ENCODE data around the gene ENOPH1. TPM values are rescaled to one million over a fixed set of nuclear protein-coding genes. Genes with fewer than 3 reads are reported as not detected.

Gene ENOPH1
- total and polyA plus RNA-seq, 9 donors: 27.2 to 41.5 (median 32.3) TPM

DNA sequence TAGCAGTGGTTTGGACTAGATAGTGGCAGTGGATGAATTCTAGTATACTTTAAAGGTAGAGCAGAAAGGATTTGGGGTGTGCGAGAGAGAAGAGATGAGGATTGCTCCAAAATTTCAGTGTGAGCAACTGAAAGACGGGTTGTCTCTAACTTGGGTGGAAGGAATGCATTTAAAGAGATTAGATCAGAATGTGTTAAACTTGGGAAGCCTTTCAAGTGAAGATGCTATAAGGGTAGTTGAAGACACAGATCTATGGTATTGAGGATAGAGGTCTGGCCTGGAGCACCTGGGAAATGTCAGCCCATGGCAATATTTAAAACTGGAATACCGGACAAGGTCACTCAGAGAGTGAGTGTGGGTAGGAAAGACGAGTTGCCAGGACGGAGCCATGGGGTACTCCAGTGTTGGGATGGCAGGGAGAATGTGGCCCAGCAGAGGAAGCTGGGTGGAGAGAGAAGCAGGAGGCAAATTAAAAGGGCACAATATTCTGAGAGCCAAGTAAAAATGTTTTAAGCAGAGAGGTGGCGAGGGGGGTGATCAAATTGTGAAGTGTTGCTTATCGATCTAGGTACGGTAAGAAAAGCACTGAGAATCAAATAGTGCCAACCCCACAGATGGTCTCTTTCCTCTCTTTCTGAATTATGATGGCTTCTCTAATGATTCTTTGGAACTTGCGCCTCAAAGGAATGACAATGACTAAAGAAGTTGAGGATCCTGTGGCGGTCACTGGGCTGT, 50.5 kb downstream of the ENOPH1 start:
- H3K4me3 ChIP-seq (ENCODE audit: low read length): no peak overlapping the region
- H3K9me3 ChIP-seq (replicated peaks; ENCODE audit: control insufficient read depth, low read depth, low read length): no peaks in the 10 kb centered on the region
- peaks cover 3% of the 10 kb centered on the region for H3K4me1 ChIP-seq (ENCODE audit: control insufficient read depth, insufficient read depth, low read length)
- no peaks in the 10 kb centered on the region for H3K36me3 ChIP-seq (ENCODE audit: control insufficient read depth, insufficient read depth, low read length)
- DNase-seq: no peak
- no peak overlapping the region for H3K27ac ChIP-seq (ENCODE audit: low read length)
- no peaks in the 10 kb centered on the region for H3K27me3 ChIP-seq (ENCODE audit: control insufficient read depth, insufficient read depth, low read length)
- WGBS (ENCODE audit: insufficient coverage): 87% methylated on average over 8 of the region's 10 CpGs

DNA sequence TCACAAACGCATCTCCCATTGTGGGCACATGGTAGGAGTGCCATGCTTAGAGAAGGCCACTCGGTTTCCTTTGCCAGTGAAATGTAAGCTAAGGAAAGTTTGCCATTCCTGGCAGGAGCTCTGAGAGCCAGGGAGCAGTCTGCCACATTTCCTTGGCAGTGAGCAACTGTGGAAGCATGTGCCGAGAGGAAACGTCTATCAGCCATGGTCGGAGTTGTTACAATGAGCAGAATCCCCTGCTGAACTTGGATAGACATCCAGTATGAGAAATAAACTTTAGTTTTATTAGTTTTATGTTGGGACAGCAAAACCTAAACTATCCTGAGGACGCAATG, 51.1 kb downstream of the ENOPH1 start:
- H3K4me1 ChIP-seq (ENCODE audit: control insufficient read depth, insufficient read depth, low read length): peaks cover 3% of the 10 kb centered on the region
- H3K36me3 ChIP-seq (ENCODE audit: control insufficient read depth, insufficient read depth, low read length): no peaks in the 10 kb centered on the region
- DNase-seq: no peak
- WGBS (ENCODE audit: insufficient coverage): 86% methylated on average over 3 of the region's 6 CpGs
- no peaks in the 10 kb centered on the region for H3K27me3 ChIP-seq (ENCODE audit: control insufficient read depth, insufficient read depth, low read length)
- no peak overlapping the region for H3K4me3 ChIP-seq (ENCODE audit: low read length)
- no peak overlapping the region for H3K27ac ChIP-seq (ENCODE audit: low read length)
- no peaks in the 10 kb centered on the region for H3K9me3 ChIP-seq (replicated peaks; ENCODE audit: control insufficient read depth, low read depth, low read length)

DNA sequence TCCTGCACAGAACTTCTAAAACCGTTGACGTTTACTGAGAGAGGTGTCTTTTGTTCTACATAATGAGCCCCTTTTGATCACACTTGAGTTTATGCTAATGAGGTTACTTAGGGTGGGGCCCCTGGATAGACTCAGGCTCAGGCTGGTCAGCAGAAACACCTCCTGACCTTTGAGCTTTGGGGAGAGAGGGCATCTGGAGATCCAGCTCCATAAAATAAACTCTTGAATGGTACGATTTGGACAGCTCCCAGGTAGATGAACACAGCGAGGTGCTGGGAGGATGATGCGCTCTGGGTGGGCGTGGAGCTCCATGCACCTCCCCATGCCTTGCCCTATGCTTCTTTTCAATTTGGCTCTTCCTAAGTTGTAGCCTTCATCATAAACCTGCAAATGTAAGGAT, 52.0 kb downstream of the ENOPH1 start:
- no peak for DNase-seq
- Histone ChIP-seq H3K9me3 (replicated peaks; ENCODE audit: control insufficient read depth, low read depth, low read length) (no peaks in the 10 kb centered on the region), H3K4me1 (ENCODE audit: control insufficient read depth, insufficient read depth, low read length) (peaks cover 3% of the 10 kb centered on the region), H3K36me3 (ENCODE audit: control insufficient read depth, insufficient read depth, low read length) (no peaks in the 10 kb centered on the region), H3K4me3 (ENCODE audit: low read length) (no peak overlapping the region), H3K27me3 (ENCODE audit: control insufficient read depth, insufficient read depth, low read length) (no peaks in the 10 kb centered on the region), H3K27ac (ENCODE audit: low read length) (no peak overlapping the region)
- 79% methylated on average over 6 of the region's 6 CpGs for WGBS (ENCODE audit: insufficient coverage)

GRCh38 chr4:82484996-82485783, 54.8 kb downstream of the ENOPH1 start:
- Histone ChIP-seq H3K4me1 (ENCODE audit: control insufficient read depth, insufficient read depth, low read length) (peaks cover 3% of the 10 kb centered on the region), H3K36me3 (ENCODE audit: control insufficient read depth, insufficient read depth, low read length) (no peaks in the 10 kb centered on the region), H3K27ac (ENCODE audit: low read length) (no peak overlapping the region), H3K9me3 (replicated peaks; ENCODE audit: control insufficient read depth, low read depth, low read length) (no peaks in the 10 kb centered on the region), H3K27me3 (ENCODE audit: control insufficient read depth, insufficient read depth, low read length) (no peaks in the 10 kb centered on the region), H3K4me3 (ENCODE audit: low read length) (no peak overlapping the region)
- 67% methylated on average over 8 of the region's 14 CpGs for WGBS (ENCODE audit: insufficient coverage)
- no peak for DNase-seq

DNA sequence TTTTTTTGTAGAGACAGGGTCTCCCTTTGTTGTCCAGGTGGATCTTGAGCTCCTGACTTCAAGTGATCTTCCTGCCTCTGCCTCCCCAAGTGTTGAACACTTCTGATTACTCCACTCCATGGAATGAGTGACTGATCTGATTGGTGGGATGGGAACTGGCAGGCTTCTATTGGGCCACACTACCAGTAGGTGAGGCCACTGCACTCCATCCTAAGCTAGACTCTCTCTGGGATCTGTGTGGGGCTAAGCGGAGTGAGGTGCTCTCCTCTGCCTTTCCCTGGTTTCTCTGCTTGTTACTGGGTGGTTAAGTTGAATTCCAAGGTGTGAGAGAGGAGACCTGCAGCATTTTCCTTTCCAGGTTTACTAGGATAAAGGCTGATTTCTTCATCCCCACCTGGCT, 58.7 kb downstream of the ENOPH1 start:
- peaks cover 12% of the 10 kb centered on the region for H3K4me1 ChIP-seq (ENCODE audit: control insufficient read depth, insufficient read depth, low read length)
- no CpG with 5 or more reads among the region's 1 CpG for WGBS (ENCODE audit: insufficient coverage)
- H3K27ac ChIP-seq (ENCODE audit: low read length): no peak overlapping the region
- H3K9me3 ChIP-seq (replicated peaks; ENCODE audit: control insufficient read depth, low read depth, low read length): no peaks in the 10 kb centered on the region
- no peaks in the 10 kb centered on the region for H3K36me3 ChIP-seq (ENCODE audit: control insufficient read depth, insufficient read depth, low read length)
- H3K4me3 ChIP-seq (ENCODE audit: low read length): no peak overlapping the region
- DNase-seq: no peak
- no peaks in the 10 kb centered on the region for H3K27me3 ChIP-seq (ENCODE audit: control insufficient read depth, insufficient read depth, low read length)

- no peaks in the 10 kb centered on the region for H3K36me3 ChIP-seq (ENCODE audit: control insufficient read depth, insufficient read depth, low read length)
- 55% methylated on average over 5 of the region's 8 CpGs for WGBS (ENCODE audit: insufficient coverage)
Observed at GRCh38 chr4:82489987-82490386, 59.6 kb downstream of the ENOPH1 start.

GRCh38 chr4:82491251-82491960, 61.0 kb downstream of the ENOPH1 start:
- Histone ChIP-seq H3K9me3 (replicated peaks; ENCODE audit: control insufficient read depth, low read depth, low read length) (no peaks in the 10 kb centered on the region), H3K27me3 (ENCODE audit: control insufficient read depth, insufficient read depth, low read length) (no peaks in the 10 kb centered on the region), H3K27ac (ENCODE audit: low read length) (no peak overlapping the region), H3K4me1 (ENCODE audit: control insufficient read depth, insufficient read depth, low read length) (peaks cover 9% of the 10 kb centered on the region), H3K4me3 (ENCODE audit: low read length) (no peak overlapping the region), H3K36me3 (ENCODE audit: control insufficient read depth, insufficient read depth, low read length) (no peaks in the 10 kb centered on the region)
- DNase-seq: peak; percentile 39
- 40% methylated on average over 5 of the region's 10 CpGs for WGBS (ENCODE audit: insufficient coverage)

More at GRCh38 chr4:82489987-82490386, 59.6 kb downstream of the ENOPH1 start:
- Histone ChIP-seq H3K4me1 (ENCODE audit: control insufficient read depth, insufficient read depth, low read length) (peaks cover 12% of the 10 kb centered on the region), H3K27ac (ENCODE audit: low read length) (no peak overlapping the region), H3K4me3 (ENCODE audit: low read length) (no peak overlapping the region), H3K9me3 (replicated peaks; ENCODE audit: control insufficient read depth, low read depth, low read length) (no peaks in the 10 kb centered on the region), H3K27me3 (ENCODE audit: control insufficient read depth, insufficient read depth, low read length) (no peaks in the 10 kb centered on the region)
- DNase-seq: no peak

DNA sequence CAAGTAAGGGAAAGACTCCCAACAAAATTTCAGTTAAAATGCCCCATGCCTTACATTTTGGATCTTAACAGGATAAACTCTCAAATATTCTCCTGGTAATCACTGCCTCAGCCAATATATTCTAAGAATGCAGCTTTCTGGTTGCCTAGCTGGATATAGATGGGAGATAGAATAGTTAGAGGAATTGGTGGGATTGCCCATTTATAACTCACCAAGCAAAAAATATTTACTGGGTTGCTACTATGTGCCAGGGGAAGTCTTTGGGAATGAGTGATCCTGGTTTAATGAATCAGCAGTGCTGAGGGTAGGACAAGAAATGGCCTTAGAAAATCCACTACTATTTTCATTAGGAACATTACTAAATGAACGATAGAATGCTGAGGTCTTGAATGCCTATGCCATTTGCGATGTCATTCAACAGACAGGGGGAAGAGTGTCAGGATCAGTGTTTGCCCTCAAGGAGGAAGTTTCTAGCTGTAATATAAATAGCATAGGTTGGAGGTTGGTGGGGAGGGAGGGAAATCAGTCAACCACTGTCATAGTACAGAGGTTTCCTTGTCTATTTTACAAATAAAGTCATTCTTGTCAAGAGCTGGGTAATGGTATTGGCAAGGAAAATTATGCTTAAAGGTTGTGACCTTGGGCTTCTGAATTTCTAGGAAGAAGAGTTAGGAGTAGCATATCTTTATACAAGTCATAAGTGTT, 63.5 kb downstream of the ENOPH1 start:
- Histone ChIP-seq H3K27me3 (ENCODE audit: control insufficient read depth, insufficient read depth, low read length) (no peaks in the 10 kb centered on the region), H3K4me3 (ENCODE audit: low read length) (no peak overlapping the region), H3K36me3 (ENCODE audit: control insufficient read depth, insufficient read depth, low read length) (no peaks in the 10 kb centered on the region), H3K4me1 (ENCODE audit: control insufficient read depth, insufficient read depth, low read length) (peaks cover 9% of the 10 kb centered on the region), H3K9me3 (replicated peaks; ENCODE audit: control insufficient read depth, low read depth, low read length) (no peaks in the 10 kb centered on the region), H3K27ac (ENCODE audit: low read length) (no peak overlapping the region)
- 100% methylated on average over 1 of the region's 2 CpGs for WGBS (ENCODE audit: insufficient coverage)
- DNase-seq: no peak

DNA sequence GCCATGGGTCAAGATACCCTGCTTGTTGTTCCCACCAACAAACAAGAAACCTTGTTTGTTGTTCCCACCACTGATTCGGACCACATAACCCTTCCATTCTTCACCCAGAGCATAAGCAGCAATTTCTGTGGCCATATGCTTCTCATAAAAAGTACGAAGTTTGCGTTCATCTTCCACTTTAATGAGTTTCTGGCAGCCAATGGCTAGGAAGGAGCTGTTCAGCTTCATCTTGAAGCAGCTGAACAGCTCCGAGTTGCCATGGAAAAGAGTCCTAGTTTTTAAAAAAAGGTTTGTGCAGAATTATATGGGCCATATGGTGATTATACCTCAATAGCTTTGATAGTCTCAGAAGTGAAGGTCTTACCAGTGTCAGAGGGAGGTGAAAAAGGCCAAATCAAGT, 65.3 kb downstream of the ENOPH1 start:
- no peaks in the 10 kb centered on the region for H3K9me3 ChIP-seq (replicated peaks; ENCODE audit: control insufficient read depth, low read depth, low read length)
- no peak overlapping the region for H3K27ac ChIP-seq (ENCODE audit: low read length)
- H3K4me3 ChIP-seq (ENCODE audit: low read length): no peak overlapping the region
- 45% methylated on average over 4 of the region's 4 CpGs for WGBS (ENCODE audit: insufficient coverage)
- H3K4me1 ChIP-seq (ENCODE audit: control insufficient read depth, insufficient read depth, low read length): peaks cover 9% of the 10 kb centered on the region
- no peaks in the 10 kb centered on the region for H3K36me3 ChIP-seq (ENCODE audit: control insufficient read depth, insufficient read depth, low read length)
- no peaks in the 10 kb centered on the region for H3K27me3 ChIP-seq (ENCODE audit: control insufficient read depth, insufficient read depth, low read length)
- no peak for DNase-seq

- DNase-seq: no peak
- Histone ChIP-seq H3K9me3 (replicated peaks; ENCODE audit: control insufficient read depth, low read depth, low read length) (no peaks in the 10 kb centered on the region), H3K4me3 (ENCODE audit: low read length) (no peak overlapping the region), H3K4me1 (ENCODE audit: control insufficient read depth, insufficient read depth, low read length) (peaks cover 3% of the 10 kb centered on the region), H3K27ac (ENCODE audit: low read length) (no peak overlapping the region), H3K27me3 (ENCODE audit: control insufficient read depth, insufficient read depth, low read length) (no peaks in the 10 kb centered on the region), H3K36me3 (ENCODE audit: control insufficient read depth, insufficient read depth, low read length) (no peaks in the 10 kb centered on the region)
- WGBS (ENCODE audit: insufficient coverage): 91% methylated on average over 2 of the region's 2 CpGs
Observed at GRCh38 chr4:82496349-82496748, 66.0 kb downstream of the ENOPH1 start.
